Body of pancreas (tissue), 4 donors: ENCODE data around the gene DAPK2.

Source experiments
- POLR2A ChIP-seq, 3 donors: fragments of 450-650 bp; IDR thresholded peaks; one replicate each; pipeline ENCODE4 v1.6.1; 2016; ENCODE audit warnings: antibody characterized with exemption in 3 of 3, mild to moderate bottlenecking in 2 of 3
- TF ChIP-seq, protein P1 (sequence below), 7 experiments: fragments of 450-650 bp in 4 of 7; fragments of 200-600 bp in 3 of 7; sonication (generic) in 3 of 7; IDR thresholded peaks; one replicate each; pipeline ENCODE4 v1.5.1; 2016 to 2019; ENCODE audit warnings: antibody characterized with exemption in 7 of 7

DNA sequence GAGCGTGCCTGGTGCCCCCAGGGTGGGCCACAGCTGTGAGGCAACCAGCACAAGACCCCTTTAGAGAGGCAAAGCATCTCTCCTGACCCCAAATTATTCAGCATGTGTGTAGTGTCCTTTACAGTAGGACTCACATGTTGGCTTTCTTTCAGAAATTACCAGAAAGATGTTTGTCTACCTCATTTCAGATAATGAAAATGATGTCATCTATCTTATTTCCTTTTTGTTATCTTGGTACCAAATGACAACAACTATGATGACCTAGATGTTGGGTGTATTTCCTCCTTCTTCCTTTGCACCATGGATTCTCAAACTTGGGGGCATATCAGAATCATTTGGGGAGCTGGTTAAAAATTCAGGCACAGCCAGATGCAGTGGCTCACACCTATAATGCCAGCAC lies 50.5 kb downstream of the DAPK2 start:
- TF ChIP-seq, protein P1, sequence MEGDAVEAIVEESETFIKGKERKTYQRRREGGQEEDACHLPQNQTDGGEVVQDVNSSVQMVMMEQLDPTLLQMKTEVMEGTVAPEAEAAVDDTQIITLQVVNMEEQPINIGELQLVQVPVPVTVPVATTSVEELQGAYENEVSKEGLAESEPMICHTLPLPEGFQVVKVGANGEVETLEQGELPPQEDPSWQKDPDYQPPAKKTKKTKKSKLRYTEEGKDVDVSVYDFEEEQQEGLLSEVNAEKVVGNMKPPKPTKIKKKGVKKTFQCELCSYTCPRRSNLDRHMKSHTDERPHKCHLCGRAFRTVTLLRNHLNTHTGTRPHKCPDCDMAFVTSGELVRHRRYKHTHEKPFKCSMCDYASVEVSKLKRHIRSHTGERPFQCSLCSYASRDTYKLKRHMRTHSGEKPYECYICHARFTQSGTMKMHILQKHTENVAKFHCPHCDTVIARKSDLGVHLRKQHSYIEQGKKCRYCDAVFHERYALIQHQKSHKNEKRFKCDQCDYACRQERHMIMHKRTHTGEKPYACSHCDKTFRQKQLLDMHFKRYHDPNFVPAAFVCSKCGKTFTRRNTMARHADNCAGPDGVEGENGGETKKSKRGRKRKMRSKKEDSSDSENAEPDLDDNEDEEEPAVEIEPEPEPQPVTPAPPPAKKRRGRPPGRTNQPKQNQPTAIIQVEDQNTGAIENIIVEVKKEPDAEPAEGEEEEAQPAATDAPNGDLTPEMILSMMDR (IDR thresholded peaks at IDR 0.05), result no peak
- no peak for TF ChIP-seq POLR2A (IDR thresholded peaks at IDR 0.05)
